Stimulated activated memory B cell treated with anti-CD40 and anti-IgM and Interleukin-4, amounts not matched to agents 10 μg/mL and 1 μg/mL and 100 μg/mL, for 72 hours (primary cell): ENCODE data around the gene P2RX1.

Source experiments
- ATAC-seq: fragments of 150-1000 bp; cut with Tn5 transposase; 2 replicates; pipeline ENCODE4 v1.10.0; 2021
- H3K27ac Mint-ChIP-seq: one replicate; pipeline ENCODE4 v1.8.0; 2022; ENCODE audit warnings: mild to moderate bottlenecking, mixed read lengths
- H3K27me3 Mint-ChIP-seq: one replicate; pipeline ENCODE4 v1.8.0; 2022; ENCODE audit warnings: mixed read lengths
- H3K36me3 Mint-ChIP-seq: one replicate; pipeline ENCODE4 v1.8.0; 2022; ENCODE audit warnings: mixed read lengths
- H3K4me1 Mint-ChIP-seq: one replicate; pipeline ENCODE4 v1.8.0; 2022; ENCODE audit warnings: mixed read lengths
- H3K4me3 Mint-ChIP-seq: one replicate; pipeline ENCODE4 v1.8.0; 2022; ENCODE audit warnings: mild to moderate bottlenecking, moderate library complexity, mixed read lengths
- H3K9me3 Mint-ChIP-seq: one replicate; pipeline ENCODE4 v1.8.0; 2022; ENCODE audit warnings: mixed read lengths

Gene P2RX1

DNA sequence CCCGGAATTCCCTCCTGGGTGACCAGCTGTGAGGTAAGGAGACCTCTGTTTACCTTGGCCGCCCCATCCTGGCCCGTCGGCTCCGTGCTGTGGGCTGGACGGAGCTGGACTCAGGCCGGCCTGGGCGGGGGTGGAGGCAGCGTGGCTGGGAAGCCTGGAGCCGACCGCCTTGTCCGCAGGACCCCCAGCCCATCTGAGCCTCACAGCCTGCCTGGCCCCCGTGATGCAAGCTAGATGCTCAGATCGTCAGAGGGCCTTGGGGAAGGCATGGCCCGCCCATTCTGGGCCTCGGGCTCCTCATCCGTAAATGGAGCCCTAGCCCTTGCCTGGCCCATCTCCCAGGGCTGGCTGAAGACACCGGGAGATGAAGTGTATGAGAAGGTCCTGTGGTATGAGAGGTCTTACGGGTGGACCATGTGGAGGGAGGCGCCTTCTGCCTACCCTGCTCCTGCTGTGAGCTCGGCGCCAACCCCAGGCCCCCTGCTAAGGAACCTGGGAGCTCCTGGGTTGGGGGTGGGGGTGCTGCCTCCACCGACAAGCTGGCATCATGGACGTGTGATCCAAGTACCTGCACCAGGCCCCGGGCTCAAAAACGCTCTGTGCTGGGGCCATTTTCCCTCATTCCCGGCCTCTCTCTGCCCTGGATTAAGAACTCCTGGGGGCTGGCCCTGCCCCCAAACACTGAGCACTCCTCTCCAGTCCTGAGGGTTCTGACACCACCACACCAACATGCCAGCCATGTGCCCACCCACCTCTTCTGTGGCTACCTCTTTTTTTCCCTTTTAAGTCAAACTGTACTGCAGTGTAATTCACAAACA lies 5.4 kb upstream of the P2RX1 start:
- H3K4me1 Mint-ChIP-seq: peaks cover 52% of the 10 kb centered on the region
- ATAC-seq: no peak
- H3K36me3 Mint-ChIP-seq: peaks cover 14% of the 10 kb centered on the region
- H3K27me3 Mint-ChIP-seq: no peaks in the 10 kb centered on the region
- H3K9me3 Mint-ChIP-seq: no peaks in the 10 kb centered on the region
- peak overlapping the region; percentile 8 for H3K27ac Mint-ChIP-seq
- H3K4me3 Mint-ChIP-seq: no peak overlapping the region

DNA sequence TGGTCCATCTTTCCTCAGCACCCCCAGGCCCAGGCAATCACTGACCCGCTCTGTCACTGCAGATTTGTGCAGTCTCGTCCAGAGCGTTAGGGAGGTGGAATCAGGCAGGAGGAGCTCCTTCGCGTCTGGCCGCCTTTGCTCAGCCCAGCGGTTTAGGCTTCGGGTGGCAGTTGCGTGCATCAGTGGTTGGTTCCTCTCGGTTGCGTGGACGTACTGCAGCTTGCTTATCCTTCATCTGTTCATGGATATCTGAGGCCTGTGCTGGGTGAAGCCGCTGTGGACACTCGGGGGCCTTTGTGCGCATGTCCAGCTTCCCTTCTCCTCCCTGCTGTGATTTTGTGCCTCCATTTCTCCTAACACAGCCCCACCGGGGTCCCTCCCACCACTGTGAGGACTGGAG lies 4.7 kb upstream of the P2RX1 start:
- no peak overlapping the region for H3K4me3 Mint-ChIP-seq
- no peaks in the 10 kb centered on the region for H3K27me3 Mint-ChIP-seq
- peaks cover 8% of the 10 kb centered on the region for H3K36me3 Mint-ChIP-seq
- H3K9me3 Mint-ChIP-seq: no peaks in the 10 kb centered on the region
- no peak for ATAC-seq
- peaks cover 57% of the 10 kb centered on the region for H3K4me1 Mint-ChIP-seq
- H3K27ac Mint-ChIP-seq: no peak overlapping the region

- H3K4me1 Mint-ChIP-seq: peaks cover 69% of the 10 kb centered on the region
- no peak for ATAC-seq
- H3K4me3 Mint-ChIP-seq: no peak overlapping the region
- no peaks in the 10 kb centered on the region for H3K27me3 Mint-ChIP-seq
- no peak overlapping the region for H3K27ac Mint-ChIP-seq
- H3K9me3 Mint-ChIP-seq: no peaks in the 10 kb centered on the region
- no peaks in the 10 kb centered on the region for H3K36me3 Mint-ChIP-seq
These were observed 2.9 kb upstream of the P2RX1 start for GRCh38 chr17:3919123-3919624.

GRCh38 chr17:3918372-3919122 lies 2.3 kb upstream of the P2RX1 start:
- Mint-ChIP-seq H3K27me3 (no peaks in the 10 kb centered on the region), H3K4me3 (no peak overlapping the region), H3K27ac (peak overlapping the region; percentile 27), H3K4me1 (peaks cover 71% of the 10 kb centered on the region), H3K9me3 (no peaks in the 10 kb centered on the region), H3K36me3 (no peaks in the 10 kb centered on the region)
- ATAC-seq: no peak

GRCh38 chr17:3917391-3917931 lies 1.2 kb upstream of the P2RX1 start:
- no peak for ATAC-seq
- no peak overlapping the region for H3K4me3 Mint-ChIP-seq
- peak overlapping the region; percentile 91 for H3K27ac Mint-ChIP-seq
- peaks cover 69% of the 10 kb centered on the region for H3K4me1 Mint-ChIP-seq
- no peaks in the 10 kb centered on the region for H3K27me3 Mint-ChIP-seq
- no peaks in the 10 kb centered on the region for H3K36me3 Mint-ChIP-seq
- H3K9me3 Mint-ChIP-seq: no peaks in the 10 kb centered on the region

DNA sequence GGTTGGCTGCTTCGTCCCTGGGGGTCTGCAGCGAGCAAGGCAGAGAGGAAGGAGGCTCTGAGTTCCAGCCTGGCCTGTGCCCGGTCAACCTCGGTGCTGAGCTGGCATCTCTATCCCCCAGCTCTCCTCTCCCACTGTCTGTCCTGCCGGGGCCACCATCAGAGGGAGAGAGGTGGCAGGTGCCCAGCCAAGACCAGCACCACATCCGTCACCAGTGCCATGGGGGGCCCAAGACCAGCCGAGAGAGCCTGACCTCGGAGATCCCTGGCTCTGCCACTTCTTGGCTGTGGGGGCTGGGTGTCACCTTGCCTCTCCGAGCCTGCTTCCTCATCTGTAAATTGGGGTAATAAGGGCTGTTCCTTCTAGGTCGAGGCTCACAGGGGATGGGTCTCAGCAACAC lies 560 bp upstream of the P2RX1 start:
- H3K9me3 Mint-ChIP-seq: no peaks in the 10 kb centered on the region
- no peaks in the 10 kb centered on the region for H3K36me3 Mint-ChIP-seq
- H3K27me3 Mint-ChIP-seq: no peaks in the 10 kb centered on the region
- peak overlapping the region; percentile 76 for H3K4me3 Mint-ChIP-seq
- no peak for ATAC-seq
- H3K4me1 Mint-ChIP-seq: peaks cover 69% of the 10 kb centered on the region
- H3K27ac Mint-ChIP-seq: peak overlapping the region; percentile 91

- no peaks in the 10 kb centered on the region for H3K9me3 Mint-ChIP-seq
These were observed 677 bp downstream of the P2RX1 start for GRCh38 chr17:3915581-3915994.

DNA sequence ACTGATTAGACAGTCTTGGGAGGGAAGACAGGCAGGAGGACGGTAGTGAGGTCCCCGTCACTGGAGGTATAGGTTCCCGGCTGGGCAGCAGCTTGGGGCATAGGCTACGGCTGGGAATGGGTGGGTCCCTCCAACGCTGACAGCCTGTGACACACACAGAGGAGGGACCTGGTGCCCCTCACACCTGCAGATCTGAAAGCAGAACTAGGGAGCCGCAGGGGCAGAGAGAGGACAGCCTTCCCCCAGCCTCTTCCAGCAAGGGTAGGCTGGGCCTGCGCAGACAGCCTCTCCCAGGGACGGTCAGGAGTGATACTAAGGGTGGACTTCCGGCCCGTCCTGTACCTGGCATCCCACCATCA lies 2.0 kb downstream of the P2RX1 start:
- peaks cover 79% of the 10 kb centered on the region for H3K4me1 Mint-ChIP-seq

More at GRCh38 chr17:3915581-3915994, 677 bp downstream of the P2RX1 start:
- Mint-ChIP-seq H3K27ac (peak overlapping the region; percentile 91), H3K36me3 (no peaks in the 10 kb centered on the region), H3K27me3 (no peaks in the 10 kb centered on the region), H3K4me1 (peaks cover 69% of the 10 kb centered on the region), H3K4me3 (peak overlapping the region; percentile 76)
- ATAC-seq: no peak

GRCh38 chr17:3913531-3914311 lies 2.5 kb downstream of the P2RX1 start:
- Mint-ChIP-seq H3K4me1 (peaks cover 82% of the 10 kb centered on the region), H3K27ac (peak overlapping the region; percentile 91), H3K9me3 (no peaks in the 10 kb centered on the region), H3K4me3 (peak overlapping the region; percentile 76), H3K27me3 (no peaks in the 10 kb centered on the region), H3K36me3 (no peaks in the 10 kb centered on the region)
- ATAC-seq: peak; percentile 81

More for the DNA sequence above, 2.0 kb downstream of the P2RX1 start:
- Mint-ChIP-seq H3K4me3 (peak overlapping the region; percentile 76), H3K36me3 (no peaks in the 10 kb centered on the region), H3K27me3 (no peaks in the 10 kb centered on the region), H3K27ac (peak overlapping the region; percentile 91), H3K9me3 (no peaks in the 10 kb centered on the region)
- ATAC-seq: peak; percentile 88

- Mint-ChIP-seq H3K36me3 (no peaks in the 10 kb centered on the region), H3K9me3 (no peaks in the 10 kb centered on the region), H3K4me1 (peaks cover 82% of the 10 kb centered on the region), H3K27ac (peak overlapping the region; percentile 91), H3K4me3 (no peak overlapping the region), H3K27me3 (no peaks in the 10 kb centered on the region)
- ATAC-seq: no peak
These were observed 3.4 kb downstream of the P2RX1 start for GRCh38 chr17:3912827-3913226.

GRCh38 chr17:3911271-3912053 lies 4.8 kb downstream of the P2RX1 start:
- H3K27me3 Mint-ChIP-seq: no peaks in the 10 kb centered on the region
- no peaks in the 10 kb centered on the region for H3K36me3 Mint-ChIP-seq
- ATAC-seq: peak; percentile 91
- peak overlapping the region; percentile 91 for H3K27ac Mint-ChIP-seq
- H3K9me3 Mint-ChIP-seq: no peaks in the 10 kb centered on the region
- H3K4me3 Mint-ChIP-seq: peak overlapping the region; percentile 50
- H3K4me1 Mint-ChIP-seq: peaks cover 75% of the 10 kb centered on the region

DNA sequence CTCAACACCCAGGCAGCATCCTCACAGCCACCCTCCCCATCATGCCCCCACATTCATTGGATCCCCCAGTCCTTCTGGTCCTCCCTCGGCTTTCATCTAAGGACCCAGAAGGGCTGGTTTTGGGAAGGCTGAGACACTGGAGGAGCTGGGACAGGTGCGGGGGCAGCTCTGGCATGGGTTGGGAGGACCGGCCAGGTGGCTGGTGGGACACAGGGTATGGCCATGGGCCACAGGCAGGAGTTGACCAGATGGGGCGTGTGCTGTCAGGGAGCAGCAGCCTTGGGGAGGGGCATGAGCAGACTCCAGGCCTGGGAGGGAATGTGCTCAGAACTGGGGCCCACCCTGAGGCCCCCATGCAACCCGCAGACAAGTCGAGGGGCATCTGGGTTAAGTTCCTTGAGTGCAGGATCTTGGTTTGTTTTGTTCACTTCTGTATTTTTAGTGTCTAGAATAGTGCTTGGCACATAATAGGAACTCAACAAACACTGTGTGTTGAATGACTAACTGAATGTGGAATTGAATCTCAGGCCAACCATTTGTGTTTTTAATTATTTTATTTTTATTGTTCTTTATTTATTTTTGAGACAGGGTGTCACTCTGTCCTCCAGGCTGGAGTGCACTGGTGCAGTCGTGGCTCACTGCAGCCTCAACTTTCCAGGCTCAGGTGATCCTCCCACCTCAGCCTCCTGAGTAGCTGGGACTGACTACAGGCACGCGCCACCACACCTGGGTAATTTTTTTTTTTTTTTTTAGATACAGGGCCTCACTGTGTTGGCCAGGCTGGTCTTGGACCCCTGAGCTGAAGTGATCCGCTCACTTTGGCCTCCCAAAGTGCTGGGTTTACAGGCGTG lies 5.6 kb downstream of the P2RX1 start:
- ATAC-seq: no peak
- peak overlapping the region; percentile 91 for H3K27ac Mint-ChIP-seq
- H3K4me3 Mint-ChIP-seq: peak overlapping the region; percentile 50
- H3K9me3 Mint-ChIP-seq: no peaks in the 10 kb centered on the region
- H3K4me1 Mint-ChIP-seq: peaks cover 67% of the 10 kb centered on the region
- H3K27me3 Mint-ChIP-seq: no peaks in the 10 kb centered on the region
- H3K36me3 Mint-ChIP-seq: no peaks in the 10 kb centered on the region

- peaks cover 65% of the 10 kb centered on the region for H3K4me1 Mint-ChIP-seq
- no peaks in the 10 kb centered on the region for H3K36me3 Mint-ChIP-seq
- peak overlapping the region; percentile 91 for H3K27ac Mint-ChIP-seq
- ATAC-seq: no peak
- no peaks in the 10 kb centered on the region for H3K27me3 Mint-ChIP-seq
- H3K9me3 Mint-ChIP-seq: no peaks in the 10 kb centered on the region
- no peak overlapping the region for H3K4me3 Mint-ChIP-seq
These were observed 7.0 kb downstream of the P2RX1 start for GRCh38 chr17:3909257-3909656.
